NT2/D1 (cell line): ENCODE data around the gene MZT1.
"Not testable (repeated sequence)": the region's sequence is repeated elsewhere in the genome, so short reads cannot be mapped to it uniquely, and the experiment has no call there.

Experiments
- SUZ12 ChIP-seq: IDR thresholded peaks from 2 replicates; pipeline ENCODE4 v1.6.1; 2011; ENCODE audit not compliant: insufficient read length, insufficient read depth; ENCODE audit errors: extremely low read depth
- YY1 ChIP-seq: IDR thresholded peaks from 2 replicates; pipeline ENCODE4 v1.6.1; 2011; ENCODE audit not compliant: insufficient read length, insufficient read depth
- ZNF274 ChIP-seq: IDR thresholded peaks from 2 replicates; pipeline ENCODE4 v1.6.1; 2011; ENCODE audit warnings: mild to moderate bottlenecking, low read depth, low read length

- not testable (repeated sequence) for TF ChIP-seq YY1, ZNF274, SUZ12
These were observed 1.2 kb downstream of the MZT1 start for GRCh38 chr13:72726185-72726584.
